ENCODE data around the gene PPP6R2.

The PPP6R2 gene

DNA sequence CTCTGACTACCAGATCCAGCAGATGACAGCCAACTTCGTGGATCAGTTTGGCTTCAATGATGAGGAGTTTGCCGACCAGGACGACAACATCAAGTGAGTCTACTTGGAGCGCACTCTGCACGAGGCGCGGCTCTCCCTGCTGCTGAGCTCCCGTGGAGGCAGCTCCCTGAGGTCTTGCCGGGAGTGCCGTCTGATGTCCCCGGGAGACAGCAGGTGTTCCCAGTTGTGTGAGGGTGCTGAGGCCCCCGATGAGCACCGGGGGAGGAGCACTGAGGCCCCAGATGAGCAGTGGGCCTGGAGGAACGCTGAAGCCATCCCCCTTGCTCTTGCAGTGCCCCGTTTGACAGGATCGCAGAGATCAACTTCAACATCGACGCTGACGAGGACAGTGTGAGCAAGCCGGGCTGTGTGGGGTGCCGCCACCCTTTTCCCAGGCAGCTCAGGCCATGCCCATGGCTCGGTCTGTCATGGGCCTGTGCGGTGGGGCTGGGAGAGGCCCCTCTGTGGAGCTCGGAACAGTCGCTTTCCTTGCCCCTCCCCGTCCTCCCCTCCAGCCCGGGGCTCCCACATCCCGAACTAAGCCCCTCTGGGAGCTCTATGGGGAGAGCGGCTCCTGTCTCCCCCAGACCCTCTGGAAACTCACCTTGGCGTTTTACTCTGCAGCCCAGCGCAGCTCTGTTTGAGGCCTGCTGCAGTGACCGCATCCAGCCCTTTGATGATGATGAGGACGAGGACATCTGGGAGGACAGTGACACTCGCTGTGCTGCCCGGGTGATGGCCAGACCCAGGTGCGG lies 94.6 kb downstream of the PPP6R2 start:
- Histone ChIP-seq H3K9ac (ENCODE audit: insufficient read length, low read depth) (no peak overlapping the region), H3K4me3 (ENCODE audit: insufficient read length, low read depth) (no peak overlapping the region), H3K27me3 (ENCODE audit: insufficient read depth, insufficient read length) (no peaks in the 10 kb centered on the region), H3K9me3 (ENCODE audit: insufficient read depth, low read length) (no peaks in the 10 kb centered on the region), H3K4me1 (ENCODE audit: insufficient read depth, insufficient read length) (no peaks in the 10 kb centered on the region), H3K36me3 (ENCODE audit: insufficient read depth, insufficient read length, low read length) (peaks cover 71% of the 10 kb centered on the region)
- DNase-seq (ENCODE audit: low read depth, low spot score), result no peak
- no peak for TF ChIP-seq SUZ12 (IDR thresholded peaks at IDR 0.05; ENCODE audit: extremely low read depth, insufficient read depth, insufficient read length)

DNA sequence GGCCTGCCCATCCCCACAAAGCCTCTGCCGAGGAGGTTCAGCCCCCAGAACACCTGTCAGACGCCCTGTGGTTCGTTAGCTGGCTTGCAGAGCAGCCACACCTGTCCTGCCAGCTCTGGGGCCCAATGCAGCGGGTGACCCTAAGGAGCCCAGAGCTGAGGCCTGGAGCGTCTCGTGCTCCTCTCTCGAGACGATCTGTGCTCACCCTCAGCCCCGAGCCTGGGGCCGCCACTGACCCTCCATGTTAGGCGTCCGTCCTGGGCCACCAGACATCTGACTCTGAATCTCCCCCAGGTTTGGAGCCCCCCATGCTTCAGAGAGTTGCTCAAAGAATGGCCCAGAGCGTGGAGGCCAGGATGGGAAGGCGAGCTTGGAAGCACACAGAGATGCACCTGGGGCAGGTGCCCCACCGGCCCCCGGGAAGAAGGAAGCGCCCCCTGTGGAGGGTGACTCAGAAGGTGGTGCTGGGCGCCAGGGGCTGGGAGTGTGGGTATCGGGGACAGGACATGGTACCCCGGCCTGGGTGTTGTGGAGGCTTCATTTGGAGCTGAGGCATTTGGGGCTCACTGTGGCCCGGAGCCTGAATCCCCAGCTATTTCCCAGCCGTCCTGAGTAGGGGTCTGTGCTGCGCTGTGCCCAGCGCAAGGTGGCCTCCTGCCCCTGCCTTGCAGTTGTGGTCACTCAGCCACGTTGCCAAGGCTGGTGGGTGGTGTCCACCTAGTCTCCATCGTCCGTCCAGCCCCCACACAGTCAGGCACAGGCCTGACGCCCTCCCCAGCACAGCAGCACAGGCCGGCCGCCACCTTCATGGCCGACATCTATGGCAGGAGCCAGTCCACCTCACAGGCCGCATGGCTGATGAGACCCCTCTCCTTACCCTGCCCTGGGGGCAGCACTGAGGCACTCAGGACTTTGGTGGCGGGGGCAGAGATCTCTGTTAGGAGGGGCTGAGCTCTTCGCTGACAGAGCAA lies 95.5 kb downstream of the PPP6R2 start:
- TF ChIP-seq YY1 (IDR thresholded peaks at IDR 0.05; ENCODE audit: insufficient read depth, insufficient read length), result no peak
- TF ChIP-seq ZNF274 (IDR thresholded peaks at IDR 0.05; ENCODE audit: low read depth, low read length), result no peak
- TF ChIP-seq SUZ12 (IDR thresholded peaks at IDR 0.05; ENCODE audit: extremely low read depth, insufficient read depth, insufficient read length), result no peak
- Histone ChIP-seq H3K9me3 (ENCODE audit: insufficient read depth, low read length) (no peaks in the 10 kb centered on the region), H3K27me3 (ENCODE audit: insufficient read depth, insufficient read length) (no peaks in the 10 kb centered on the region), H3K4me3 (ENCODE audit: insufficient read length, low read depth) (no peak overlapping the region), H3K4me1 (ENCODE audit: insufficient read depth, insufficient read length) (no peaks in the 10 kb centered on the region), H3K9ac (ENCODE audit: insufficient read length, low read depth) (no peak overlapping the region), H3K36me3 (ENCODE audit: insufficient read depth, insufficient read length, low read length) (peaks cover 75% of the 10 kb centered on the region)
- DNase-seq (ENCODE audit: low read depth, low spot score), result no peak

DNA sequence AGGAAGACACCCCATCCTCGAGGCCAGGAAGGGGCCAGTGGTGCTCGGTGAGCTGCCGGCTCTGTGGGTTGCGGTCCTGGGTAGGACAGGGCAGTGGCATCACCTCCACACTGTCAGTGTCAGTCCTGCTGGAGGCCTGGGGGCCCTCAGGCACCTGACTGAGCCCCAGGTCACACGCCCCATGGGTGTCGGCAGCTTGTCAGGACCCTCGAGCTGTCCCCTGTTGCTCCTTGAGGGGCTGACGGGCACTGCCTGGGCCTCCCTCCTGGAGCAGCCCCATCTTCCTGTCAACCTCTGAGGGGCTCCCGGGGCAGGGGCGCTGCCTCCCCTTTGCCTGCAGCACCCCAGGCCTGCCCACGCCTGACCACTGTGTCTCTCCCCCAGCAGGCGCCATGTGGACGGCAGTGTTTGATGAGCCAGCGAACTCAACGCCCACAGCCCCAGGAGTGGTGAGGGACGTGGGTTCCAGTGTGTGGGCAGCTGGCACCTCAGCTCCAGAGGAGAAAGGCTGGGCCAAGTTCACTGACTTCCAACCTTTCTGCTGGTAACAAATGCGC lies 96.3 kb downstream of the PPP6R2 start:
- Histone ChIP-seq H3K4me3 (ENCODE audit: insufficient read length, low read depth) (no peak overlapping the region), H3K9ac (ENCODE audit: insufficient read length, low read depth) (no peak overlapping the region), H3K27me3 (ENCODE audit: insufficient read depth, insufficient read length) (no peaks in the 10 kb centered on the region), H3K9me3 (ENCODE audit: insufficient read depth, low read length) (no peaks in the 10 kb centered on the region), H3K36me3 (ENCODE audit: insufficient read depth, insufficient read length, low read length) (peaks cover 80% of the 10 kb centered on the region), H3K4me1 (ENCODE audit: insufficient read depth, insufficient read length) (no peaks in the 10 kb centered on the region)
- TF ChIP-seq ZNF274 (IDR thresholded peaks at IDR 0.05; ENCODE audit: low read depth, low read length) (no peak), SUZ12 (IDR thresholded peaks at IDR 0.05; ENCODE audit: extremely low read depth, insufficient read depth, insufficient read length) (no peak), YY1 (IDR thresholded peaks at IDR 0.05; ENCODE audit: insufficient read depth, insufficient read length) (no peak)
- DNase-seq (ENCODE audit: low read depth, low spot score), result no peak

DNA sequence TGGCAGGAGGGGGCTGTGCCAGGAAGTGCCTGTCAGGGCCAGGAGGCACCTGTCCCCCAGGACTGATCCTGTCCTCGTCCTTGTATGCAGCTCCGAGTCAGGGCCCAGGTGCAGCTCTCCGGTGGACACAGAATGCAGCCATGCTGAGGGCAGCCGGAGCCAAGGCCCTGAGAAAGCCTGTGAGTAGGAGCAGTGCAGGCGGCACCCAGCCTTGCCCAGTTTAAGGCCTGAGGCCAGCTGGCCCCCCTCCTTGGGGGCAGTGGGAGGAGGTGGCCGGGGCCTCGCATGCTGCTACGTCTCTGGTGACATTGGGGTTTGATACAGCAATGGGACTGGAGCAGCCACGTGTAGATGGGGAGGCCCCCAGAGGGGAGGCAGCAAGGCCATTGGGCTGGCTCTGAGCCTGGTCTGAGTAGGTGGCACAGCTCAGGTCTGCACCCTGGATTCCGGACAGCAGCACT lies 96.8 kb downstream of the PPP6R2 start:
- H3K4me1 ChIP-seq (ENCODE audit: insufficient read depth, insufficient read length), result peaks cover 2% of the 10 kb centered on the region
- no peak overlapping the region for H3K9ac ChIP-seq (ENCODE audit: insufficient read length, low read depth)
- no peak for TF ChIP-seq YY1 (IDR thresholded peaks at IDR 0.05; ENCODE audit: insufficient read depth, insufficient read length)
- no peak for TF ChIP-seq SUZ12 (IDR thresholded peaks at IDR 0.05; ENCODE audit: extremely low read depth, insufficient read depth, insufficient read length)
- no peak for TF ChIP-seq ZNF274 (IDR thresholded peaks at IDR 0.05; ENCODE audit: low read depth, low read length)
- no peak overlapping the region for H3K4me3 ChIP-seq (ENCODE audit: insufficient read length, low read depth)
- no peaks in the 10 kb centered on the region for H3K9me3 ChIP-seq (ENCODE audit: insufficient read depth, low read length)
- H3K36me3 ChIP-seq (ENCODE audit: insufficient read depth, insufficient read length, low read length), result peaks cover 81% of the 10 kb centered on the region
- H3K27me3 ChIP-seq (ENCODE audit: insufficient read depth, insufficient read length), result no peaks in the 10 kb centered on the region
- no peak for DNase-seq (ENCODE audit: low read depth, low spot score)

DNA sequence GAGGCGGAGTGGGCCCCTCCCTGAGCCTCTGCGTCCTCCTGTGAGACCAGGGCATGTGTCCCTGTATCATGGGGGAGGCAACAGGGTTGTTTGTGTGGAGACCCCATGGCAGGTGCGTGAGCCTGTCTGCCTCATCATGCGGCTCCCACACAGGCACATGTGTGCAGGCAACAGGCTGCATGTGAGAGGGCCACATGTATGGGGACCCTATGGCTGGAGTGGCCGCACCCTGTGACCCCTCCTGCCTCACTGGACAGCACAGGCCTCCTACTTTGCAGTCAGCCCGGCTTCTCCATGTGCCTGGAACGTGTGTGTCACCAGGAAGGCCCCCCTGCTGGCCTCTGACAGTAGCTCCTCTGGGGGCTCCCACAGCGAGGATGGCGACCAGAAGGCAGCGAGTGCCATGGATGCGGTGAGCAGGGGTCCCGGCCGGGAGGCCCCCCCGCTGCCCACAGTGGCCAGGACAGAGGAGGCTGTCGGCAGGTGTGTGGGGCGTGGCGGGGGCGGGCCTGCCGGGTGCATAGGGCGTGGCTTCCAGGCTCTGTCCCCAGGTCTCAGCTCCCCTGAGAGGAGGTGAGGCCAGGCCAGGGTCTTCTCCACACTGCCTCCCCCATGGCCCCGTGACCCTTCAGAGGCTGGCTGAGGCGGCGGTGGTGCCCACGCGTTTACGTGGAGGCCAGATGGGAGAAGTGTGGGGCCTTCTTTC lies 97.6 kb downstream of the PPP6R2 start:
- Histone ChIP-seq H3K9me3 (ENCODE audit: insufficient read depth, low read length) (no peaks in the 10 kb centered on the region), H3K36me3 (ENCODE audit: insufficient read depth, insufficient read length, low read length) (peaks cover 81% of the 10 kb centered on the region), H3K4me3 (ENCODE audit: insufficient read length, low read depth) (no peak overlapping the region), H3K27me3 (ENCODE audit: insufficient read depth, insufficient read length) (no peaks in the 10 kb centered on the region), H3K9ac (ENCODE audit: insufficient read length, low read depth) (no peak overlapping the region), H3K4me1 (ENCODE audit: insufficient read depth, insufficient read length) (peaks cover 2% of the 10 kb centered on the region)
- DNase-seq (ENCODE audit: low read depth, low spot score), result no peak
- TF ChIP-seq ZNF274 (IDR thresholded peaks at IDR 0.05; ENCODE audit: low read depth, low read length), result no peak
- no peak for TF ChIP-seq YY1 (IDR thresholded peaks at IDR 0.05; ENCODE audit: insufficient read depth, insufficient read length)
- no peak for TF ChIP-seq SUZ12 (IDR thresholded peaks at IDR 0.05; ENCODE audit: extremely low read depth, insufficient read depth, insufficient read length)

DNA sequence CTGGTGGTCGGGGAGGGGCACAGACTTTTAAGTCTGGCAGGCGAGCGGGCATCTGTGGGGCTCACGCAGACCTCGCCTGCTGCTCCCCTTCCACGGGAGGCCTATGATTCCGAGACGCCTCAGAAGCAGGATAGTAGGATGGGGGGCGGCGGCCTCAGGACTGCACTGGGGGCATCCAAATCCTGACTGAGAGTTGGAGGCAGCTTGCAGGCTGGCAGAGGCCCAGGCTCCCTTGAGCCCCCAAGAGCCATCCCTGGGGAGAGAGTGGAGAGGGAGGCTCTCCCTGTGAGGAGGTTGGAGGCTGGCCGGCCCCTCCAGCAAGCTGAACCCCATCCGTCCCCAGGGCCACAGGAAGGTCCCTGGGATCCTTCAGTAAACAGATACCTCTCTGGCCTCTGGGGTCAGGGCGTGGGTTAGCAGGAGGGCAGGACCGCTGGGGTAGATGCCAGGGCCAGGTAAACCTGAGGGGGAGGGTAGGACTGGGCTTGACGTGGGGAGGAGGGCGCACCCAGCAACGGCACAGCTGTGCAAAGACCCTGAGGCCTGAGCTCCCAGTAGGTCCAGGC lies 98.4 kb downstream of the PPP6R2 start:
- Histone ChIP-seq H3K27me3 (ENCODE audit: insufficient read depth, insufficient read length) (no peaks in the 10 kb centered on the region), H3K4me1 (ENCODE audit: insufficient read depth, insufficient read length) (peaks cover 2% of the 10 kb centered on the region), H3K9me3 (ENCODE audit: insufficient read depth, low read length) (no peaks in the 10 kb centered on the region), H3K9ac (ENCODE audit: insufficient read length, low read depth) (no peak overlapping the region), H3K4me3 (ENCODE audit: insufficient read length, low read depth) (no peak overlapping the region), H3K36me3 (ENCODE audit: insufficient read depth, insufficient read length, low read length) (peaks cover 80% of the 10 kb centered on the region)
- DNase-seq (ENCODE audit: low read depth, low spot score), result no peak
- no peak for TF ChIP-seq ZNF274 (IDR thresholded peaks at IDR 0.05; ENCODE audit: low read depth, low read length)
- TF ChIP-seq YY1 (IDR thresholded peaks at IDR 0.05; ENCODE audit: insufficient read depth, insufficient read length), result no peak
- no peak for TF ChIP-seq SUZ12 (IDR thresholded peaks at IDR 0.05; ENCODE audit: extremely low read depth, insufficient read depth, insufficient read length)

All from NT2/D1 (cell line).